HCT116 (cell line): ENCODE results near the gene CLIC5.

Experiments
- CBX3 ChIP-seq: IDR thresholded peaks from 2 replicates; pipeline ENCODE4 v1.6.1; 2012; ENCODE audit warnings: low read depth
- EZH2 ChIP-seq: fragments of 200-600 bp; sonication (generic); IDR thresholded peaks from 2 replicates; pipeline ENCODE4 v1.6.1; 2017; ENCODE audit warnings: antibody characterized with exemption, mixed run types
- JUND ChIP-seq: IDR thresholded peaks from 2 replicates; pipeline ENCODE4 v1.6.1; 2012
- POLR2A ChIP-seq: IDR thresholded peaks from 2 replicates; pipeline ENCODE4 v1.7.0; 2011; ENCODE audit warnings: borderline replicate concordance; ENCODE audit not compliant: insufficient read depth, insufficient read length; ENCODE audit errors: extremely low read depth
- POLR2AphosphoS5 ChIP-seq: IDR thresholded peaks from 2 replicates; pipeline ENCODE4 v1.6.1; 2011; ENCODE audit warnings: mild to moderate bottlenecking, low read depth, low read length, moderate library complexity
- RAD21 ChIP-seq: IDR thresholded peaks from 2 replicates; pipeline ENCODE4 v1.6.1; 2012; ENCODE audit warnings: low read depth, mild to moderate bottlenecking
- SP1 ChIP-seq: IDR thresholded peaks from 2 replicates; pipeline ENCODE4 v1.6.1; 2012; ENCODE audit warnings: low read depth
- SRF ChIP-seq: IDR thresholded peaks from 2 replicates; pipeline ENCODE4 v1.6.1; 2012; ENCODE audit warnings: low read depth
- YY1 ChIP-seq: IDR thresholded peaks from 2 replicates; pipeline ENCODE4 v1.6.1; 2011; ENCODE audit warnings: low read length, low read depth, moderate library complexity, mild to moderate bottlenecking; ENCODE audit not compliant: insufficient replicate concordance; ENCODE audit errors: extremely low read depth
- TF ChIP-seq, protein P1 (sequence below), 3 experiments: fragments of 200-600 bp in 1 of 3; sonication (generic) in 1 of 3; IDR thresholded peaks in 2 of 3; conservative IDR thresholded peaks in 1 of 3; 2 replicates each; pipeline ENCODE4 v1.5.1; 2012 to 2017; ENCODE audit warnings: low read depth in 2 of 3, low read length in 2 of 3, antibody characterized with exemption in 1 of 3, borderline replicate concordance in 1 of 3, control low read depth in 1 of 3, mild to moderate bottlenecking in 1 of 3, mixed read lengths in 1 of 3, mixed run types in 1 of 3, moderate library complexity in 1 of 3; ENCODE audit not compliant: insufficient read depth in 1 of 3
- TF ChIP-seq, protein P2 (sequence below): IDR thresholded peaks from 2 replicates; pipeline ENCODE4 v1.6.1; 2012

DNA sequence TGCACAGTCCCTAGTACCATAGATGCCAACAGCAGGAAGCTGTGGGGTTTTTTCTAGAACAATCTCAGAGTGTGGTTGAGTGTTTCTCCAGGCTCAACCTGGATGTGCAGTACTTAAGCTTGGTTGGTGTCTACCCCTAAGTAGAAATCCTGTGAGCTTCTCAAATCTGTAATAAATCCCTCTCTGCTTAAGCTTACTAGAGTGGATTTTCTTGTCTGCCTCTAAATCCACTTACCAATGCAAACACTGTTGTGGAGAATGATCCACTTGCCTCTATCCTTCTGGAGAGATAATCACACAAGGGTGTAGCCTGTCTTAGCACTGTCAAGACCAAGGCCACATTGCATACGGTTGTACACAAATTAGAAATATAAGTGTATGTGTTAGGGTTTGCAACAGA is 43.3 kb upstream of the CLIC5 start:
- no peak for TF ChIP-seq POLR2AphosphoS5
- no peak for TF ChIP-seq CBX3
- TF ChIP-seq, protein P1, sequence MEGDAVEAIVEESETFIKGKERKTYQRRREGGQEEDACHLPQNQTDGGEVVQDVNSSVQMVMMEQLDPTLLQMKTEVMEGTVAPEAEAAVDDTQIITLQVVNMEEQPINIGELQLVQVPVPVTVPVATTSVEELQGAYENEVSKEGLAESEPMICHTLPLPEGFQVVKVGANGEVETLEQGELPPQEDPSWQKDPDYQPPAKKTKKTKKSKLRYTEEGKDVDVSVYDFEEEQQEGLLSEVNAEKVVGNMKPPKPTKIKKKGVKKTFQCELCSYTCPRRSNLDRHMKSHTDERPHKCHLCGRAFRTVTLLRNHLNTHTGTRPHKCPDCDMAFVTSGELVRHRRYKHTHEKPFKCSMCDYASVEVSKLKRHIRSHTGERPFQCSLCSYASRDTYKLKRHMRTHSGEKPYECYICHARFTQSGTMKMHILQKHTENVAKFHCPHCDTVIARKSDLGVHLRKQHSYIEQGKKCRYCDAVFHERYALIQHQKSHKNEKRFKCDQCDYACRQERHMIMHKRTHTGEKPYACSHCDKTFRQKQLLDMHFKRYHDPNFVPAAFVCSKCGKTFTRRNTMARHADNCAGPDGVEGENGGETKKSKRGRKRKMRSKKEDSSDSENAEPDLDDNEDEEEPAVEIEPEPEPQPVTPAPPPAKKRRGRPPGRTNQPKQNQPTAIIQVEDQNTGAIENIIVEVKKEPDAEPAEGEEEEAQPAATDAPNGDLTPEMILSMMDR (IDR thresholded peaks at IDR 0.05 in 2 of 3, conservative IDR thresholded peaks at IDR 0.05 in 1 of 3; ENCODE audit: borderline replicate concordance in 1 of 3, insufficient read depth in 1 of 3, low read depth in 2 of 3, low read length in 2 of 3) = no peak
- TF ChIP-seq YY1 = no peak
- TF ChIP-seq RAD21 = no peak
- TF ChIP-seq POLR2A = no peak
- TF ChIP-seq EZH2 = no peak
- TF ChIP-seq SP1 = no peak
- TF ChIP-seq JUND = no peak
- TF ChIP-seq, protein P2, sequence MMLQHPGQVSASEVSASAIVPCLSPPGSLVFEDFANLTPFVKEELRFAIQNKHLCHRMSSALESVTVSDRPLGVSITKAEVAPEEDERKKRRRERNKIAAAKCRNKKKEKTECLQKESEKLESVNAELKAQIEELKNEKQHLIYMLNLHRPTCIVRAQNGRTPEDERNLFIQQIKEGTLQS = no peak
- no peak for TF ChIP-seq SRF
